SK-N-MC (cell line): ENCODE measurements around the gene SPCS2.

Experiments
- DNase-seq: peaks from one replicate; pipeline ENCODE4 v3.0.0-alpha.2; 2011; ENCODE audit warnings: low read depth, low spot score
- H3K27ac ChIP-seq: fragments of 200-600 bp; sonication (generic); 2 replicates; pipeline ENCODE4 v1.5.1; 2016; ENCODE audit warnings: mixed run types
- H3K36me3 ChIP-seq: fragments of 200-600 bp; sonication (generic); 2 replicates; pipeline ENCODE4 v1.6.1; 2017; ENCODE audit warnings: antibody characterized with exemption, low read length, mixed read lengths; ENCODE audit not compliant: insufficient read depth
- H3K4me3 ChIP-seq: fragments of 200-600 bp; sonication (generic); 2 replicates; pipeline ENCODE4 v1.5.1; 2016
- H3K9ac ChIP-seq: fragments of 200-600 bp; sonication (generic); 2 replicates; pipeline ENCODE4 v1.8.0; 2017; ENCODE audit warnings: mixed run types, mixed read lengths; ENCODE audit not compliant: insufficient read length
- H3K9me3 ChIP-seq: fragments of 200-600 bp; sonication (generic); 2 replicates; pipeline ENCODE4 v1.6.1; 2017; ENCODE audit warnings: low read depth, mild to moderate bottlenecking, antibody characterized with exemption, low read length, moderate library complexity, mixed read lengths
- EZH2 ChIP-seq: fragments of 200-600 bp; sonication (generic); IDR thresholded peaks from one replicate; pipeline ENCODE4 v1.6.1; 2017; ENCODE audit warnings: antibody characterized with exemption
- FOXP2 ChIP-seq: optimal IDR thresholded peaks from 2 replicates; pipeline ENCODE3; 2011; ENCODE audit warnings: mild to moderate bottlenecking, moderate library complexity; ENCODE audit not compliant: insufficient read depth; ENCODE audit errors: extremely low read length, control extremely low read depth
- POLR2AphosphoS5 ChIP-seq: IDR thresholded peaks from 2 replicates; pipeline ENCODE4 v1.6.1; 2012; ENCODE audit warnings: mild to moderate bottlenecking, low read depth, low read length, borderline replicate concordance

Gene SPCS2

DNA sequence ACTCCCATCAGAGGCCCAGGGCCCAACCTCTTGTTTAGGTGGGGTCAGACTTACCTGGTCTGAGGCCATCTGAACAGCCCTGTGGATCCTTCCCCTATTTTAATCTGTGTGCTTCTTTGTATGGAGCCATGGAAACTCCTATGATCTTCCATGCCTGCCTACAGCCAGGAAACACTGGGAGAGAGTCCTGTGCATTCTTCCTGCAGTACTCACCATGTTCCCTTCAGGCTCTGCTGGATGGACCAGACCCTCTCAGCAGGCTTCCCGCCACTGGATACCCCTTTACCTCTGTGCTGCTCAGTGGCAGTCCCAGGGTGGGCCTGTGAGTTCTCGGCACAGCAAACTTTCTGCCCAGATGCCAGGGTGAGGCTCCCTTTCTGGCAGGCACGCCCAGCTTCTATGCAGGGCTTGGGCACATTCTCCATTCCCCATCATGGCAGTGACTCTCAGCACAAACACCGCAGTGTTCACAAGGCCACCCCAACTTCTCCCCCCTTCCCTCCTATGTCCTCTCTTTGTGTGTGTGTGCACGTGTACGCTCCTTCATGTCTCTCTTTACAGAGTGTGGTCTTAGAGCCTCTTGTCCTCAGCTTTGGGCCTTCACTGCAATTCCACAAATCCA lies 74.5 kb downstream of the SPCS2 start:
- no peak overlapping the region for H3K4me3 ChIP-seq
- DNase-seq = no peak
- H3K27ac ChIP-seq = no peak overlapping the region
- H3K9ac ChIP-seq = no peak overlapping the region
- TF ChIP-seq POLR2AphosphoS5 = no peak
- no peak for TF ChIP-seq FOXP2
- no peak for TF ChIP-seq EZH2
- no peaks in the 10 kb centered on the region for H3K9me3 ChIP-seq
- no peaks in the 10 kb centered on the region for H3K36me3 ChIP-seq

GRCh38 chr11:75024068-75024449 lies 75.0 kb downstream of the SPCS2 start:
- Histone ChIP-seq H3K9me3 (no peaks in the 10 kb centered on the region), H3K27ac (no peak overlapping the region), H3K9ac (no peak overlapping the region), H3K4me3 (no peak overlapping the region), H3K36me3 (no peaks in the 10 kb centered on the region)
- DNase-seq = no peak
- TF ChIP-seq EZH2 = no peak
- TF ChIP-seq POLR2AphosphoS5 = no peak
- no peak for TF ChIP-seq FOXP2

GRCh38 chr11:75024764-75025211 lies 75.7 kb downstream of the SPCS2 start:
- TF ChIP-seq POLR2AphosphoS5 (no peak), FOXP2 (no peak), EZH2 (no peak)
- Histone ChIP-seq H3K27ac (no peak overlapping the region), H3K9me3 (no peaks in the 10 kb centered on the region), H3K36me3 (no peaks in the 10 kb centered on the region), H3K9ac (no peak overlapping the region), H3K4me3 (no peak overlapping the region)
- DNase-seq = no peak

- Histone ChIP-seq H3K36me3 (no peaks in the 10 kb centered on the region), H3K9me3 (no peaks in the 10 kb centered on the region), H3K4me3 (no peak overlapping the region), H3K27ac (no peak overlapping the region), H3K9ac (no peak overlapping the region)
- no peak for TF ChIP-seq EZH2
- no peak for TF ChIP-seq FOXP2
- TF ChIP-seq POLR2AphosphoS5 = no peak
- DNase-seq = no peak
Measured at GRCh38 chr11:75025561-75025960, 76.5 kb downstream of the SPCS2 start.

- Histone ChIP-seq H3K9me3 (no peaks in the 10 kb centered on the region), H3K9ac (no peak overlapping the region), H3K36me3 (no peaks in the 10 kb centered on the region), H3K27ac (no peak overlapping the region), H3K4me3 (no peak overlapping the region)
- no peak for TF ChIP-seq EZH2
- TF ChIP-seq POLR2AphosphoS5 = no peak
- no peak for TF ChIP-seq FOXP2
- DNase-seq = no peak
Measured at GRCh38 chr11:75028321-75028720, 79.3 kb downstream of the SPCS2 start.
